ENCODE data around the gene KRTAP10-12.

GRCh38 chr21:44684483-44684882 lies 12.5 kb upstream of the KRTAP10-12 start:
- TF ChIP-seq MAX (IDR thresholded peaks at IDR 0.05), result no peak
- TF ChIP-seq CTCF (IDR thresholded peaks at IDR 0.05 in 2 of 3, conservative IDR thresholded peaks at IDR 0.05 in 1 of 3; ENCODE audit: borderline replicate concordance in 1 of 3, insufficient read depth in 1 of 3, low read depth in 2 of 3, low read length in 2 of 3), result no peak
- TF ChIP-seq POLR2A (IDR thresholded peaks at IDR 0.05; ENCODE audit: borderline replicate concordance, extremely low read depth, insufficient read depth, insufficient read length), result no peak
- no peak for TF ChIP-seq TCF7L2 (IDR thresholded peaks at IDR 0.05; ENCODE audit: borderline replicate concordance, extremely low read depth, insufficient read depth, insufficient read length)
- no peak for TF ChIP-seq SRF (IDR thresholded peaks at IDR 0.05; ENCODE audit: low read depth)
- no peak for TF ChIP-seq CEBPB (IDR thresholded peaks at IDR 0.05; ENCODE audit: low read depth)
- no peak for TF ChIP-seq ZNF274 (IDR thresholded peaks at IDR 0.05; ENCODE audit: low read depth, low read length)
- TF ChIP-seq ZBTB33 (IDR thresholded peaks at IDR 0.05; ENCODE audit: extremely low read depth, insufficient replicate concordance, low read length), result no peak
- TF ChIP-seq POLR2AphosphoS5 (IDR thresholded peaks at IDR 0.05; ENCODE audit: low read depth, low read length), result no peak
- TF ChIP-seq REST (IDR thresholded peaks at IDR 0.05; ENCODE audit: low read depth), result no peak
- TF ChIP-seq EZH2 (IDR thresholded peaks at IDR 0.05), result no peak
